ENCODE measurements around the gene TRIM67. TPM values are rescaled to one million over a fixed set of nuclear protein-coding genes. Genes with fewer than 3 reads are reported as not detected.

Gene TRIM67
- total RNA-seq, 1 experiment from 2014 or later = not detected

DNA sequence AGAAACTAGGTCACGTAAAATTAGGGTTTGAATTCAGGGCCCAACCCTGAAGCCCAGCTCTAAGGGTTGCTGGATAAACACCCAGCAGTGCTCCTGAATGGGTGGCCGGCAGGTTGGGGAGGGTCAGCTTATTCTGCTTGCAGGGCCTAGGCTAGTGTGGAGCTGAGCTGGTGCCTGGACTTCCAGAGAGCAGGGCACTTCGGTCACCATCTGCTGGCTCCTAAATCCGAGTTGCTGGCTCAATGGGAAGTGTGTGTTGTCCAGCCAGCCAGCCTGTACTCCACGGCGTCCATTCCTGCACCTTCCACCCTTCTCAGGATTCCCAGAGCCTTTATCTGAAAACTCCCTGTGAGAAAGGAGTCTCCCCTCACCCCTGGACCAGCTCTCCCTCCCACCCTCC, 23.0 kb downstream of the TRIM67 start:
- H3K4me1 ChIP-seq (ENCODE audit: insufficient read depth, low read length) = no peaks in the 10 kb centered on the region
- no peaks in the 10 kb centered on the region for H3F3A ChIP-seq (ENCODE audit: low read length, unreplicated experiment)
- H3K27me3 ChIP-seq (ENCODE audit: low read length) = peaks cover 100% of the 10 kb centered on the region
- intact Hi-C loops (cut with micrococcal nuclease) = no loop called here
- no peak for DNase-seq
- ChIA-PET POLR2A (ENCODE audit: unreplicated experiment) (no interaction called here), CTCF (no interaction called here)
- no peaks in the 10 kb centered on the region for H3K36me3 ChIP-seq (ENCODE audit: low read depth, low read length)
- no peaks in the 10 kb centered on the region for H3K79me2 ChIP-seq (ENCODE audit: low read length)
- H2AFZ ChIP-seq (ENCODE audit: low read length) = no peak overlapping the region
- H4K20me1 ChIP-seq (ENCODE audit: low read length) = no peaks in the 10 kb centered on the region
- H3K27ac ChIP-seq (ENCODE audit: low read length) = no peak overlapping the region
- no peak for ATAC-seq
- no peak overlapping the region for H3K9ac ChIP-seq (ENCODE audit: low read length)
- no peak for TF ChIP-seq EZH2 (IDR thresholded peaks at IDR 0.05; ENCODE audit: low read length, unreplicated experiment)
- TF ChIP-seq, protein P1, sequence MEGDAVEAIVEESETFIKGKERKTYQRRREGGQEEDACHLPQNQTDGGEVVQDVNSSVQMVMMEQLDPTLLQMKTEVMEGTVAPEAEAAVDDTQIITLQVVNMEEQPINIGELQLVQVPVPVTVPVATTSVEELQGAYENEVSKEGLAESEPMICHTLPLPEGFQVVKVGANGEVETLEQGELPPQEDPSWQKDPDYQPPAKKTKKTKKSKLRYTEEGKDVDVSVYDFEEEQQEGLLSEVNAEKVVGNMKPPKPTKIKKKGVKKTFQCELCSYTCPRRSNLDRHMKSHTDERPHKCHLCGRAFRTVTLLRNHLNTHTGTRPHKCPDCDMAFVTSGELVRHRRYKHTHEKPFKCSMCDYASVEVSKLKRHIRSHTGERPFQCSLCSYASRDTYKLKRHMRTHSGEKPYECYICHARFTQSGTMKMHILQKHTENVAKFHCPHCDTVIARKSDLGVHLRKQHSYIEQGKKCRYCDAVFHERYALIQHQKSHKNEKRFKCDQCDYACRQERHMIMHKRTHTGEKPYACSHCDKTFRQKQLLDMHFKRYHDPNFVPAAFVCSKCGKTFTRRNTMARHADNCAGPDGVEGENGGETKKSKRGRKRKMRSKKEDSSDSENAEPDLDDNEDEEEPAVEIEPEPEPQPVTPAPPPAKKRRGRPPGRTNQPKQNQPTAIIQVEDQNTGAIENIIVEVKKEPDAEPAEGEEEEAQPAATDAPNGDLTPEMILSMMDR (conservative IDR thresholded peaks at IDR 0.05; ENCODE audit: low read depth, low read length) = no peak
- TF ChIP-seq EZH2phosphoT487 (IDR thresholded peaks at IDR 0.05; ENCODE audit: borderline replicate concordance, low read length) = no peak
- no peaks in the 10 kb centered on the region for H3K9me3 ChIP-seq (ENCODE audit: low read length)
- H3K4me3 ChIP-seq (ENCODE audit: low read length) = no peak overlapping the region
- no peaks in the 10 kb centered on the region for H3K9me2 ChIP-seq (replicated peaks; ENCODE audit: low read length)
- BruUV-seq (replicated peaks) = no TSS peak
- no peak overlapping the region for H3K4me2 ChIP-seq (ENCODE audit: low read length)

- no peak for DNase-seq
- POLR2A ChIA-PET (ENCODE audit: unreplicated experiment) = no interaction called here
- H3K9ac ChIP-seq (ENCODE audit: low read length) = no peak overlapping the region
- H3K4me1 ChIP-seq (ENCODE audit: insufficient read depth, low read length) = no peaks in the 10 kb centered on the region
- no peaks in the 10 kb centered on the region for H3K9me3 ChIP-seq (ENCODE audit: low read length)
- H3K4me2 ChIP-seq (ENCODE audit: low read length) = no peak overlapping the region
- no peaks in the 10 kb centered on the region for H3K79me2 ChIP-seq (ENCODE audit: low read length)
- H3K9me2 ChIP-seq (replicated peaks; ENCODE audit: low read length) = no peaks in the 10 kb centered on the region
- H3K27ac ChIP-seq (ENCODE audit: low read length) = no peak overlapping the region
- no peak overlapping the region for H2AFZ ChIP-seq (ENCODE audit: low read length)
- no peak for ATAC-seq
- CTCF ChIA-PET = no interaction called here
- intact Hi-C loops (cut with micrococcal nuclease) = no loop called here
- TF ChIP-seq, protein P1 (conservative IDR thresholded peaks at IDR 0.05; ENCODE audit: low read depth, low read length) = no peak
- TF ChIP-seq EZH2 (IDR thresholded peaks at IDR 0.05; ENCODE audit: low read length, unreplicated experiment) (no peak), EZH2phosphoT487 (IDR thresholded peaks at IDR 0.05; ENCODE audit: borderline replicate concordance, low read length) (no peak)
- no peaks in the 10 kb centered on the region for H3K36me3 ChIP-seq (ENCODE audit: low read depth, low read length)
- no TSS peak for BruUV-seq (replicated peaks)
- H3K27me3 ChIP-seq (ENCODE audit: low read length) = peaks cover 96% of the 10 kb centered on the region
- H3K4me3 ChIP-seq (ENCODE audit: low read length) = no peak overlapping the region
- no peaks in the 10 kb centered on the region for H4K20me1 ChIP-seq (ENCODE audit: low read length)
- no peaks in the 10 kb centered on the region for H3F3A ChIP-seq (ENCODE audit: low read length, unreplicated experiment)
Observed at GRCh38 chr1:231185391-231185790, 23.5 kb downstream of the TRIM67 start.

GRCh38 chr1:231186356-231187115, 24.7 kb downstream of the TRIM67 start:
- ChIA-PET POLR2A (ENCODE audit: unreplicated experiment) (no interaction called here), CTCF (no interaction called here)
- Histone ChIP-seq H3K4me1 (ENCODE audit: insufficient read depth, low read length) (no peaks in the 10 kb centered on the region), H3K27me3 (ENCODE audit: low read length) (peaks cover 85% of the 10 kb centered on the region), H3K27ac (ENCODE audit: low read length) (no peak overlapping the region), H3K79me2 (ENCODE audit: low read length) (no peaks in the 10 kb centered on the region), H3K9me3 (ENCODE audit: low read length) (no peaks in the 10 kb centered on the region), H3K4me2 (ENCODE audit: low read length) (no peak overlapping the region), H3K36me3 (ENCODE audit: low read depth, low read length) (no peaks in the 10 kb centered on the region), H3K4me3 (ENCODE audit: low read length) (no peak overlapping the region), H3K9ac (ENCODE audit: low read length) (no peak overlapping the region), H2AFZ (ENCODE audit: low read length) (no peak overlapping the region), H4K20me1 (ENCODE audit: low read length) (no peaks in the 10 kb centered on the region), H3F3A (ENCODE audit: low read length, unreplicated experiment) (no peaks in the 10 kb centered on the region), H3K9me2 (replicated peaks; ENCODE audit: low read length) (no peaks in the 10 kb centered on the region)
- no TSS peak for BruUV-seq (replicated peaks)
- TF ChIP-seq, protein P1 (conservative IDR thresholded peaks at IDR 0.05; ENCODE audit: low read depth, low read length) = no peak
- no peak for DNase-seq
- no peak for ATAC-seq
- intact Hi-C loops (cut with micrococcal nuclease) = no loop called here
